Stimulated activated CD8-positive, alpha-beta memory T cell treated with anti-CD3 and anti-CD28 coated beads, Interleukin-12 subunit alpha, Interleukin-12 subunit beta, amount 100 ng/mL, for 24 hours (primary cell): ENCODE results near the gene FARP1.

ENCODE experiments used
- DNase-seq: peaks from one replicate; pipeline ENCODE4 v3.0.0-alpha.2; 2020; ENCODE audit errors: extremely low read depth

Gene FARP1

DNA sequence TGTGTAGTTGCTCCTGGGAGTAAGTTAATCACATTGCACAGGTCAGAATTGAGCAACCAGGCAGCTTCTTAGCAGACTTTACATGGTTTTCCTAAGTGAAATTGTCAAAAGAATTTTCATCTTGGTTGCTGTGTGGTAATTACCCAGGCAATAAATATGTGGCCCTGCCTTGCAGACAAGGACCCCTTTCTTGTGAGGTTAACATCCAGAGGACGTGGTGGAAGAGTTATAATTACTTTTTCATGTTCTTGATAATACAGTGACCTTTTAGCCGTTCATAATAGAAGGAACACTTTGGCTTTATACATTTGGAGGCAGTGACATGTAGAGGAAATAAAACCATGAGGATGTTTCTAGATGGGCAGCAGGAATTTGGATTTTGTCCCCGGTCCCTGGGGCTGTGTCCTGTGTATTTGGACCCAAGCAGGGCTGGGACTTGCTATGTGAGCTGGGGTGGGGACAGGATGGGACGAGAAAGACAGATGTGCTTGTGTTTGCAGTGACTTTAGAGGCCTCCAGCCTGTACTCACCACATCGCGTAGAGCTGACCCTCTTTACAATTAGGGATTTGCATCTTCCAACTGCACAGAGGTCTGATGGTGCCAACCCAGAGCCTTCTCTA, 277.8 kb downstream of the FARP1 start:
- DNase-seq = no peak

GRCh38 chr13:98422046-98422445, 279.2 kb downstream of the FARP1 start:
- no peak for DNase-seq

DNA sequence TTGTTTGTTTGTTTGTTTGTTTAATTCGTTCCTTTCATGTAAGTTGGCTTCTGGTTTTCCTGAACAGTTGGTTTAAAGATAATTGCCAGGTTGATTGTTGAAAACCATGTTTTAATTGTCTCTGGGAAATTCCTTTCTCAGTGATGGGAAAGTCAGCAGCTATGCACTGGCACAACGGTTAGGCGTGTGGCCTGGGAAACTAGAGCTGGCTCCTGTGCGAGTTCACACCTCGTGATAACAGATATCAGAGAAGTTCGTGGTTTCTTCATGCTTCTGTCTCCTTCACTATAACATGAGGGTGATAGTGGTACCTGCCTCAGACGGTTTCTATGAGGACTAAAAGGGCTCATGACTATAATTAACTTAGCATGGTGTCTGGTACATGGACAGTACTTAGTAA, 280.5 kb downstream of the FARP1 start:
- no peak for DNase-seq

GRCh38 chr13:98427331-98427995, 284.6 kb downstream of the FARP1 start:
- no peak for DNase-seq

DNA sequence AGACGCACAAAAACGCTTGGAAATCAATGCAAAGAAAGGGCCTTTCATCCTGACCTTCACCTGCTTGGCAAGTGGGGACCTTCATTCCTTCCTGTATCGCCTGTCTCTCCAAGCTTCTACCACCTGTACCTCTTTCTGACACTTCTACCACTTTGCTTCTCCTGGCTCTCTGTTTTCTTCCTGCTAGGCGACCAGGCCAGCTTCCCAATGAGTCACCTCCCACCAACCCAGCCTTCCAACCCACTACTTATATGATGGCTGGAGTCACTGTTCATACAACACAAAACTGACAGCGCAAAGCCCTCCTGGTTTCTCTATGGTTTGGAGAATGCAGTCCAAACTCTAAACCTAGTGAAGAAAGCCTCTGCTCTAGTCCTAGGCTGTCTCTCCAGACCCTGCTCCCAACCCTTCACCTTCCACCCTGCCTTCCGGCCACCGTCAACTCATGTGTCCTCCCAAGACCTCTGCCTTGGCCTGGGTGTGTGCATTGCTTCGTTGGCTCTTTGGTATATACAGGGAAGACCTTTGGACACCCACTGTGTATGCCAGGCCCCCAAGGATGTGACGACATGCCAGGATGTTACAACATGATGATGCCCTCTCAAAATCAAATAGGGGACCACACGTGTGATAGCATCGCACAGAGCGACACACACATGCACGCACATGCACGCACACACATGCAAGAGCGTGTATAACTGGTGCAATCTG, 285.5 kb downstream of the FARP1 start:
- DNase-seq = no peak

- no peak for DNase-seq
Observed at GRCh38 chr13:98429081-98429480, 286.2 kb downstream of the FARP1 start.

GRCh38 chr13:98429531-98429930, 286.6 kb downstream of the FARP1 start:
- DNase-seq = no peak

GRCh38 chr13:98429977-98430736, 287.3 kb downstream of the FARP1 start:
- no peak for DNase-seq

DNA sequence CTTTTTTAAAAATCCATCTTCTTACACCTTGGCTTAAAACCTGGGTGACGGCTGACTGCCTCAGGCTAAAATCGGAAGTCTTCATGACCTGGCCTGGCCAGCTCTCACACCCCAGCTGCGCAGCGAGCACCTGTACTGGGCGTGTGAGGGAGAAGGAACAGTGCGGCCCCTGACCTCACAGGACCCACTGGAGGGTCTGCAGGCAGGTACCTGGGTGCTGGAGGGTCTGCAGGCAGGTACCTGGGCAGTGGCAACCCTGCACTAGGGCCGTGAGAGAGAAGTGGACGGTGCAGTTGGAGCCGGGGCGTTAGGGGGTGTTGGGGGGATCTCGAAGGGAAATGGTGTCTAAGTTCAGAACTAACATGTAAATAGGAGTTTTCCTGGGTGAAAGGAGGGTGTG, 289.7 kb downstream of the FARP1 start:
- no peak for DNase-seq

DNA sequence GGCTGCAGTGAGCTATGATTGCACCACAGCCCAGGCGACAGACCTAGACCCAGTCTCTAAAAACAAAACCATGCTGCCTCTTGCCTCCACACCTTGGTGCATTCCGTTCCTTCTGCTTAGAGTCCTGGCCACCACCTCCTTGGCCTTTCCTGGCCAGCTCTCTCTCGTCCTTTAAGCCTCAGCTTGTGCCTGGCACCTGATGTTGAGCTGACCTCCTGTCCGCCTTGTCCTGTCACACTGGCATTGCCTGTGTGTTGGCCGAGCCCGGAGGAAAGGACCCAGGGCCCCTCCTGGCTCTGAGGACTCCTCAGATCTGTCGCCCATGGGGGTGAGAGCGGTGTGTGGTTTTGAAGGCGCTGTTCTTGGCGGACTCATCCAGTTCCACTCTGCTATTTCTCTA, 290.8 kb downstream of the FARP1 start:
- no peak for DNase-seq

DNA sequence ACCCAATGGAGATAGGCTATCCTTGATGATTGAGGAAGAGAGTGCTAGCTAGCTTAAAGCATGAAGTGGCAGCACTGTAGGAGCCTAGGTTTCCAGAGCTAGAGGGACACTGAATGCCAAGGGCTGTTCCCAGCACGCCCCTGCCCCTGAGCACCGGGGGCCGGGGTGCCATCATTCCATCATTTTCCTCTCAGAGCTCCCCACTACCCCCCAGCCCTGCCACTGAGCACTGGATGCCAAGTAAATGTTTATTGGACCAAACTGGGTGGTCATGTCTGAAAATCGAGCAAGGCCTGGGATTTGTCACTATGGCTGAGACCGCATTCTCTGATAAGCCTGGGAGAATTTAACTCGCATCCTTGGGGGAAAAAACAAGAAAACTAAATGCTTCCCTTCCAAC, 291.2 kb downstream of the FARP1 start:
- DNase-seq = no peak

DNA sequence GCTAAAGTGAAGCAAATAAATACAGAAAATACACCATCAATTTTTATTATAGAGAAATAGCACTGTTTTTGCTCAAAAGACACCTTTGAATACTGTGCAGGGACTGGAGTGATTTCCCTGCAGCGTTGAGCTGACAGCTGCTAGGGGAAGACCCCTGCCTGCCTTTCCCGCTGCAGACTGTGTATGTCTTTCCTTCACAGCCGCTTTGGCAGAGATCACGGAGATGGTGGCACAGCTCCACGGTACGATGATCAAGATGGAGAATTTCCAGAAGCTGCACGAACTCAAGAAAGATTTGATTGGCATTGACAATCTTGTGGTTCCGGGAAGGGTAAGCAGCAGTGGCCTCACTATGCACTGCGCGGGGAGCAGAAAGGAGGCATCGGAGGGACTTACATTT, 292.5 kb downstream of the FARP1 start:
- no peak for DNase-seq

DNA sequence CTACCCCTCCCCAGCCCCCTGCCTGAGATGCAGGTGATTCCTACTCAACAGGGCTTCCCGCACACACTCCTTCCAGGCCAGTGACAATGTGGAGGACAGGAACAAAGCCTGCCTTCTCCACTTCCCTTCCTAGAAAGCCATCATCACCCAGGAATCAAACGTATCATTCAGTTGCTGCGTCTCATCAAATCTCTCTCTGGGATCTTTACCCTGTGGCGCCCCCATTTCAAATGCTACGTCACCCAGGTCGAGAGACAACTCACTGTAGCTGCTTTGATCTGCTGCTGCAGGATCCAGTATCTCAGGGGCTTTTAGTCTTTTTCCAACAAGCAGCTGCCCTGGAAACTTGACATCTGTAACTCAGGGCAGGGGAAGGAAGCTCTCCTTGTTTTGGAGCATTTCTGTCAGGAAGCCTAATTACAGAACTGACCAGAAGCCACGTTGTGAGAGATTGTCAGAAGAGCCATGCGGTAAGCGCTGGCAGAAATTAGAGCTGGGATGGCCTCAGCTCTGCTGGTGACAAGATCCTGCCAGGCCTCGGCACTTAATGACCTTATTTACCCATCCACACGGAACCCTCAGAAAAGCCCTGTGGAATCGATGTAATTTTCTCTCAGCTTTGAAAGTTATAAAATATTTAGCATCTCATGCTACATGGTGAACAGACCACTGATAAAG, 293.5 kb downstream of the FARP1 start:
- DNase-seq = no peak

GRCh38 chr13:98438246-98439125, 295.6 kb downstream of the FARP1 start:
- DNase-seq = no peak

DNA sequence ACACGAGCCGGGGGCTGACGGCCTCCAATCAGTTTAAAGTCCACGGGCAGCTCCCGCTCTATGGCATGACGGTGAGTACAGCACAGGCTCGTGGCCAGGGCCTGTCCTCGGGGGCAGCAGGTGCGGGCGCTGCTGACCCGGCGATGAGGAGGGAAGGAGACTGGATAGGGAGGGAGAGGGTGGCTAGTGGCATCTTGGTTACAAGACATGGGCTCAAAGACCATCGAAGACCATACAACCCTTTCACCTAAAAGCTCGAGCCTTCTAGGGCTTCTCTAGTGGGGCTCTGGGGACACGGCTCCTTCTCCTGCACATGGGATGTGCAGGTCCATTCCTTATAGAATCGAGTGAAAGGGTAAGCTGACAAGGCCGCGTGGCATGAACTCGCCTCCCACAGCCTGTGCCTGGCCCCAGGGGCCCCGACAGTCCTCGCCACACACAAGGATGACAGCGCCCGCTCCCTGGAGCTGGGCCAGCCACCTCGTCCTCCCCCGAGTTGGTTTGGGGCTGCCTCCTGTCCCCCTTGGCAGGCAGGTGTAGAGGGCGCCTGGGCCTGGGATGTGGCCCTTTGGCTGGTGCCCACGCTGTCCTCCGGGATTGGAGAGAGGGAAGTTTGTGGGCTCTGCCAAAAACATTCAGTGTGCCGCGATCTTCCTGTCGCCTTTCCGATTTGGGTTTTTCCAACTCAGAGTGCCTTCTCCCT, 296.4 kb downstream of the FARP1 start:
- no peak for DNase-seq

DNA sequence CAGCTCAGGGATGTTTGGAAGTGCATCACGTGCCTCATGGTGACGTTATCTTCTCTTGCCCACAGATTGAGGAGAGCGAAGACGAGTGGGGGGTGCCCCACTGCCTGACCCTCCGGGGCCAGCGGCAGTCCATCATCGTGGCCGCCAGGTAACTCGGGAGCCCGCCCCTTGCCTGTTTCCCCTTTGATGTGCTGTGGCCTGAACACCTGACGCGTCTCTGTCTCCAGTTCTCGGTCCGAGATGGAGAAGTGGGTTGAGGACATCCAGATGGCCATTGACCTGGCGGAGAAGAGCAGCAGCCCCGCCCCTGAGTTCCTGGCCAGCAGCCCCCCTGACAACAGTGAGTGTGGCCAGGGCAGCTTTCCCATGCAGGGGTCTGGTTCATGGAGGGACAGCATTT, 297.0 kb downstream of the FARP1 start:
- no peak for DNase-seq

DNA sequence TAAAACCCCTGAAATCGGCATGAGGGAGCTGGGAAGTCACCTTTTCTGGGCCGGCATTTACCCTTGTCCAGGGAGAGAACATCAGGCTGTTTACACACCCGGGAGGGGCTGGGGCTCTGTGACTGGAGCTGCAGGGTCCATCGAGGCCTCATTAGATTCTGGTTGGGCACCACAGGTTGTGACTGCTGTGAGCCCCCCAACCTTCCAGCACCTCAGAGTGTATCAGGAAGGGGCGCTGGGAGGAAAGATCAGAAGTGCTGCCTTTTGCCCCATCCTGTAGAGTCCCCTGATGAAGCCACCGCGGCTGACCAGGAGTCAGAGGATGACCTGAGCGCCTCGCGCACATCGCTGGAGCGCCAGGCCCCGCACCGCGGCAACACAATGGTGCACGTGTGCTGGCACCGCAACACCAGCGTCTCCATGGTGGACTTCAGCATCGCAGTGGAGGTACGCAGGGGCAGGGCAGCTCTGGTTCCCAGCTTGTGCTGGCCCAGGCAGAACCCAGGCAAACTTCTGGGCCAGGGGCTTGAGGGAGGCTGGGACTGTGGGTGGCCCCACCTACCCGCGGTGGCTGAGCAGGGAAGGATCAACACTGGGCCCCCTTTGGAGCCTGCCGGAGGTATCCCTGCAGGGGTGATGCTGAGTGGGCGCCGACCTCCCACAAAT, 297.6 kb downstream of the FARP1 start:
- DNase-seq = no peak

GRCh38 chr13:98441056-98441676, 298.3 kb downstream of the FARP1 start:
- DNase-seq = no peak
